Activated CD4-positive, alpha-beta T cell treated with anti-CD3 and anti-CD28 coated beads for 4 hours (primary cell): Measurements from ENCODE around the gene CD247.
A peak's percentile ranks its signal among the peaks of the same experiment; 100 is the strongest.

Experiments
- DNase-seq, 2 donors: peaks; one replicate each; pipeline ENCODE4 v3.0.0-alpha.2; 2020

CD247 gene

GRCh38 chr1:167404161-167404888 is 114.0 kb downstream of the CD247 start:
- no peak for DNase-seq

- peak; percentile 44 for DNase-seq
Measured at GRCh38 chr1:167401260-167401873, 117.0 kb downstream of the CD247 start.

- DNase-seq, result no peak
Measured at GRCh38 chr1:167400359-167400953, 117.9 kb downstream of the CD247 start.

- no peak for DNase-seq
Measured at GRCh38 chr1:167392200-167392696, 126.1 kb downstream of the CD247 start.

- no peak for DNase-seq
Measured at GRCh38 chr1:167388976-167389375, 129.4 kb downstream of the CD247 start.

GRCh38 chr1:167387251-167387910 is 130.9 kb downstream of the CD247 start:
- DNase-seq, result no peak
